ENCODE measurements around the gene ITPRIP. TPM values are rescaled to one million over a fixed set of nuclear protein-coding genes. Genes with fewer than 3 reads are reported as not detected.

ITPRIP gene
- total RNA-seq, 1 donor from 2014 or later, result 35.4 TPM

DNA sequence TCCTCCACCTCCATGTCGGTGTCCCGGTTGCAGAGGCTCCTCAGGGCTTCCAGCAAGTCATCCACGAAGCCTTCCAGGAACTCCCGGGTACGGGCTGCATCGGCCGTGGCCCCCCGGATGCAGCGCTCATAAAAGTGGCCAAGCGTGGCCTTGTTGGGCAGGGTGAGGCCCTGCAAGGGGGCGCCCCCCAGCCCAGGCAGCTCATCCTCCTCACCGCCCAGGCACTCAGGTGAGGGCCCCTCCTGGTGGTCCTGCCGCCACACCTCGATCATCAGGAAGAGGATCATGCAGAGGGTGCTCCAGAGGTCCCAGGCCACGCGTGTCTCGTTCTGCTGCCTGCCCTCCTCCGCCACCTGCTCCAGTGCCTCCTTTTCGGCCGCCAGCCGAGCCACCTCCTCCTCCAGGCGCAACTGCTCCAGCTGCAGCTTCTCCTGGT, 22.8 kb downstream of the ITPRIP start:
- no peak overlapping the region for H3K4me3 ChIP-seq
- H3K27ac ChIP-seq (replicated peaks), result no peak overlapping the region
- TF ChIP-seq, protein P1, sequence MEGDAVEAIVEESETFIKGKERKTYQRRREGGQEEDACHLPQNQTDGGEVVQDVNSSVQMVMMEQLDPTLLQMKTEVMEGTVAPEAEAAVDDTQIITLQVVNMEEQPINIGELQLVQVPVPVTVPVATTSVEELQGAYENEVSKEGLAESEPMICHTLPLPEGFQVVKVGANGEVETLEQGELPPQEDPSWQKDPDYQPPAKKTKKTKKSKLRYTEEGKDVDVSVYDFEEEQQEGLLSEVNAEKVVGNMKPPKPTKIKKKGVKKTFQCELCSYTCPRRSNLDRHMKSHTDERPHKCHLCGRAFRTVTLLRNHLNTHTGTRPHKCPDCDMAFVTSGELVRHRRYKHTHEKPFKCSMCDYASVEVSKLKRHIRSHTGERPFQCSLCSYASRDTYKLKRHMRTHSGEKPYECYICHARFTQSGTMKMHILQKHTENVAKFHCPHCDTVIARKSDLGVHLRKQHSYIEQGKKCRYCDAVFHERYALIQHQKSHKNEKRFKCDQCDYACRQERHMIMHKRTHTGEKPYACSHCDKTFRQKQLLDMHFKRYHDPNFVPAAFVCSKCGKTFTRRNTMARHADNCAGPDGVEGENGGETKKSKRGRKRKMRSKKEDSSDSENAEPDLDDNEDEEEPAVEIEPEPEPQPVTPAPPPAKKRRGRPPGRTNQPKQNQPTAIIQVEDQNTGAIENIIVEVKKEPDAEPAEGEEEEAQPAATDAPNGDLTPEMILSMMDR (IDR thresholded peaks at IDR 0.05; ENCODE audit: borderline replicate concordance), result no peak
- H3K36me3 ChIP-seq, result peaks cover 38% of the 10 kb centered on the region
- H3K27me3 ChIP-seq (ENCODE audit: low read depth), result no peaks in the 10 kb centered on the region
- peaks cover 100% of the 10 kb centered on the region for H3K4me1 ChIP-seq
- no peaks in the 10 kb centered on the region for H3K9me3 ChIP-seq (replicated peaks)
- intact Hi-C loops (cut with micrococcal nuclease), result no loop called here
- DNase-seq, result no peak

DNA sequence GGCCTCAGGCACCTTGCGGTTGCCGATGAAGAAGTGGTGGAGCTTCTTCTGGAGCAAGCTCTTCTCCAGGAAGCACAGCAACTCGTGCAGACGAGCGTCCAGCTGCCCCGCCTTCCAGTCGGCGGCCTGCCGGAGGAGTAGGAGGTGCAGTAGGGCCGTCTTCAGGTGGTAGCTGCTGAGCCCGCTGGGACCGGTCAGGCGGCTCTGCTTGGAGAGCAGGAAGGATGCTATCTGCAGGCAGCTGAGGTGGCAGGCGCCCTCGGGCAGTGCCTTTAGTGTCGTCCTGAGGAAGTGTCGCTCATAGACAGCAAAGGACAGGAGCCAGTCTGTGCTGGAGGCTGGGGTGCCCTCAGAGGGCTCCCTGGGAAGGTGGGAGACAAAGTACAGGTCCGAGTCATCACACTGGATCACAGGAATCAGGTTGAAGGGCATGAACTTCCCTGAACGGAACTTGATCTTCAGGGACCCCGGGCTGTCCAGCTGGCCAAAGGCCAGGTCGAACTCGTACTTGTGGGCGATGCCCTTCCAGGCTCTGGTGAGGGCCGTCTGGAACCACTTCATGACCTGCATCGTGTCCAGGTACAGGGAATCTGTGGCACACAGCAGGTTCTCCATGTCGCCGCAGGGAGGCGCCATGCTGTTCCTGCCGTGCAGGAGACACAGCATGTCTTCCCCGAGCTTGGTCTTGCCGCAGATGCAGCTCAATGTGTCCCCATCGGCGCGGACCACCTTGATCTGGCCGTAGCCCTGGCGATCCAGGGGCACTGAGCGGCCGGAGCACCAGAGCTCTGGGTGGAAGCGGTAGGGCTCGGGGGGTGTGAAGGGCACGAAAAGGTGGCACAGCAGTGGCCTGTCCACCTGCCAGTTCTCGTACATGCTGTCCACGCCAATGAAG, 23.4 kb downstream of the ITPRIP start:
- intact Hi-C loops (cut with micrococcal nuclease), result no loop called here
- Histone ChIP-seq H3K36me3 (peaks cover 38% of the 10 kb centered on the region), H3K27me3 (ENCODE audit: low read depth) (no peaks in the 10 kb centered on the region), H3K4me1 (peaks cover 100% of the 10 kb centered on the region), H3K4me3 (no peak overlapping the region), H3K9me3 (replicated peaks) (no peaks in the 10 kb centered on the region), H3K27ac (replicated peaks) (peak overlapping the region; percentile 22)
- DNase-seq, result no peak
- TF ChIP-seq, protein P1 (IDR thresholded peaks at IDR 0.05; ENCODE audit: borderline replicate concordance), result no peak

DNA sequence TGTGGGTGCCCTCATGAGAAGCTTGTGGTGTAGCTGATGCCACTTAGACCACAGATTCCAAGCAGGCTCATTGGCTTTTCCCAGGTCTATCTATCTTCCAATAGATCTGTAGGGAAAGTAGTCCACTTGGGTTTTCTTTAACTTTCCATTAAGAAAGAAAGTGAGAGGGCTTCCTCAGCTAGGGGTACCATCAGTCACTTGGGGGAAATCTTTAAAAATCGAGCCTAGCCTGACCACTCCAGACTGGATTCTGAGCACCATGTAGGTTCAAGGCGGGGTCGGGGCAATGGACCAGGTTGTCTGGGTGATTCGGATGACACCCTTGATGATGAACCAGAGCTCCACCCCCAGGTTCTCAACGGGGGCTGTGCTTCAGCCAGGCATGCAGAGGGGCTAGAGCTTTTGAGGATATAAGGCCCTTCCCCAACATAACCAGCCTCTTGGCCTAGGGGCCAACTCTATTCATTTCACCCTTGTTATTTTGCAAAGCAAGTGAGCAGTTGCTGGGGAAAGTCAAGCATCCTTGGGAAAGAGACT, 27.0 kb downstream of the ITPRIP start:
- Histone ChIP-seq H3K27ac (replicated peaks) (peak overlapping the region; percentile 94), H3K9me3 (replicated peaks) (no peaks in the 10 kb centered on the region), H3K27me3 (ENCODE audit: low read depth) (no peaks in the 10 kb centered on the region), H3K36me3 (peaks cover 44% of the 10 kb centered on the region), H3K4me1 (peaks cover 100% of the 10 kb centered on the region), H3K4me3 (no peak overlapping the region)
- DNase-seq, result no peak
- intact Hi-C loops (cut with micrococcal nuclease), result no loop called here
- TF ChIP-seq, protein P1 (IDR thresholded peaks at IDR 0.05; ENCODE audit: borderline replicate concordance), result no peak

DNA sequence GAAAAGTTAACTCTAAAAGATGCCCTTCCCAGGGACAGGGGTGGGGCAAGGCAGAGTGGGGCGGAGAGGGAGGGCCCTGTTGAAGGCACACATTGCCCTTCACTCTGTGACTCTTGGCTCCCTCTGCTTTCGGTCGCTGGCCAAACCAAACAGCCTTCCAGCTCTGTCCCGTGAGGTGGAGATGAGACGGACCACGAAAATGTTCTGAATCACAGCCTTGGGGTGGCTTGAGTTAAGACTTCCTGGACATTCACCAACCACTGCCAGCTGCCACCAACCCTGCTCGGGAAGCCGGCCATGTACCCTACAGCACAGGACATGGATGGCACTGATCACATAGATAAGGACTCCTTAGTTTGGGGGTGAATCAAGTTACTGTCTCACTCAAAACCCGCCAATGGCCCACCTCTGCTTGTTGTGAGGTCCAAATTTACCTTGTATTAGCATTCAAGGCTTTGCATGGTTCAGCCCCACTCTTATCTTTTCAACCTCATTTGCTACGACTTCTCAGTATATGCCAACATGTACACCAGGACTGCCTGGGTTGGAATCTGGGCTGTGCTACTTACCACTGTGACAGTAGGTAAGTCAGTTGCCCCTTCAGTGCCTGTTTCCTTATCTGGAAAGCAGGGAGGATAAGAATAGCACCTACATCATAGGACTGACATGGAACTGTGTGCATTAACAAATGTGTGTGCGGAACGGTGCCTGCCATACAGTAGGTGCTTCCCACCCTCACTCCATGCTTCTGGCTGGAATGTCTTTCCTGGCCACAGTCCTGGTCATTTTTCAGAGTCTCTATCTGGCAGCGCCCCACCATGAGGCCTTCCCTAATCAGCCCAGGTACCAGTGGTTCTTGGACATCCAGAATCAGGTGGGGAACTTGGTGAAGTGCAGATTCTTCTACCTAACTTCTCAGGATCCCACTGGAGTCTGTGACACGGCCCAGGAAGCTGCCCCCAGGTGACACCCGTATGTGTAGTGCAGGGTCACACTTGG, 28.0 kb downstream of the ITPRIP start:
- peaks cover 100% of the 10 kb centered on the region for H3K4me1 ChIP-seq
- intact Hi-C loops (cut with micrococcal nuclease), result loop anchor here (5.0 kb wide), 1 partner anchor 42 kb away; the partner anchor contains the start of gene CFAP58
- H3K9me3 ChIP-seq (replicated peaks), result no peaks in the 10 kb centered on the region
- H3K36me3 ChIP-seq, result peaks cover 38% of the 10 kb centered on the region
- peak overlapping the region; percentile 32 for H3K4me3 ChIP-seq
- DNase-seq, result peak; percentile 79
- no peaks in the 10 kb centered on the region for H3K27me3 ChIP-seq (ENCODE audit: low read depth)
- TF ChIP-seq, protein P1 (IDR thresholded peaks at IDR 0.05; ENCODE audit: borderline replicate concordance), result no peak
- H3K27ac ChIP-seq (replicated peaks), result peak overlapping the region; percentile 94

DNA sequence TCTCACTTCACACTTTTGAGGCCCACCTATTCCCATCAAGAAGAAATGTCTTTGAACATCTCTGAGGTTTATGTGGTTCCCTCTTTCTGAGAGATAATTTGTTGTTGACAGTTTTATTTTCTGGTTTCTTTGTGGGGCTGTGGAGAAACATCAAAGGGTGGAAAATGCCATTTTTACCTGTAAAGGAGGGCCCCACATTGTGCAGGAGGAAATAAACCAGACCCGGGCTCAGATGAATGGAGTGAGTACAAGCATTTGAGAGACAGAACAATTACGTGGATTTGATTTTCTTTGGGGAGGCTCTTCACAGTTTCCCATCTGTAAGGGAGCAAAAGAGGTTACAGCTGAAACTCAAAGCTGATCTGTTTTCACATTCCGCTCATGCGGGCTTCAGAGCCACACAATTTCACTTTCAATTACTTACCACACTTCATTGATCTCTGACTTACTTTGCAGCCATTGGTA, 29.8 kb downstream of the ITPRIP start:
- intact Hi-C loops (cut with micrococcal nuclease), result loop anchor here (5.0 kb wide), 1 partner anchor 44 kb away; the partner anchor contains the start of gene CFAP58
- Histone ChIP-seq H3K27me3 (ENCODE audit: low read depth) (no peaks in the 10 kb centered on the region), H3K36me3 (peaks cover 20% of the 10 kb centered on the region), H3K9me3 (replicated peaks) (no peaks in the 10 kb centered on the region), H3K27ac (replicated peaks) (peak overlapping the region; percentile 94), H3K4me3 (no peak overlapping the region), H3K4me1 (peaks cover 100% of the 10 kb centered on the region)
- TF ChIP-seq, protein P1 (IDR thresholded peaks at IDR 0.05; ENCODE audit: borderline replicate concordance), result no peak
- DNase-seq, result no peak

Measured in left ventricle myocardium inferior (tissue), 1 donor.